GM12873 (cell line): ENCODE results near the gene PCYOX1L.

Experiments
- CTCF ChIP-seq: IDR thresholded peaks from 2 replicates; pipeline ENCODE4 v1.5.1; 2012; ENCODE audit warnings: low read depth, mild to moderate bottlenecking, moderate library complexity, low read length, control low read depth; ENCODE audit not compliant: insufficient read depth; ENCODE audit errors: missing control alignments

PCYOX1L gene

DNA sequence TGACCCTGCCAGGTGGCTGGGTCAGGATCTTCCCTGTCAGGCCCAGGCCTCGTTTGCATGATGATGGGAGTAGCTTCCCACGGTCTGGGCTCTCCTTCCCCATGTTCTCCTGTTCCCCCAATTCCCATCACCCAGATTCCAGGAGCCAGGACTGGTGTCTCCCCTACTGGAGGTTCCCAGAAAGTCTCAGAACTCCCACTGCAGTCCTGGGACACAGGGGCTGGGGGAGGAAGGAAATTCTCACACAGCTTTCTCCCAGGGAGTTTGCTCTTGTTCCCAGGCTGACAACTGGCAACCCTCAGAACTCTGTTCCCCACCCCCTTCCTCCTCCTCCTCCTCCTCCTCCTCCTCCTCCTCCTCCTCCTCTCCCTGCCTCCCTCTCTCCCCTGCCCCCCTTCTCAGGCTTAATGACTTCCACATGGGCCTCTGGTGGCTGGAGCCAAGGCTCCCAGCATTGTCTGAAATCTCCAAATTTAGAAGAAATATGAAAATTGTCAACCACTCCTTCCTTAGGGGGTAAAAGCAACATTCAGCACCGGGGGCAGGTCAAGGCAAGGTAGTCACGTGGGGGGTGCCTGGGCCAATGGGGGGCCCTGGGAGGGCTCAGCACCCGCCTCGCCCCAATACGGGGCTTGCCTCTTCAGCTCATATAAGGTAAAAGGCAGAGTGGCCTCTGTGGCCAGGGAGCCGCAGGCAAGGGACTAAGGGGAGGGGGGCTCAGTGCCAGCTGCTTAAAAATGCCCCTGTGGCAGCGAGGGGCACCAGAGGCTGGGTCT is 48.5 kb downstream of the PCYOX1L start:
- TF ChIP-seq CTCF, result no peak

DNA sequence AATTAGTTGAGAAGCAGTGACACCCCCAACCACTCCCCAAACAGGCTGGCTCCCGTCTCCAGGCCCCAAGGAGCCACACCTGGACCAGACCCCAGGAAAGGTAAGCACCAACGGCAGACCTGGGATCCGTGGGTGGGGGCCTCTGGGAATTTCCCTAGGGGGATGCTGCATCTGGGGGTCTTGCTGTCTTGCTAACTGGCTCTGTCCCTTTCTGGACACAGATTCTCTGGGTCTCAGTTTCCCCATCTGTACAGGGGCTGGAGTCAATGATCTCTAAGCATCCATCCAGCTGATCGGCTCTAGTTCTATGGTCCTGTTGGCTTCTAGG is 49.1 kb downstream of the PCYOX1L start:
- no peak for TF ChIP-seq CTCF

DNA sequence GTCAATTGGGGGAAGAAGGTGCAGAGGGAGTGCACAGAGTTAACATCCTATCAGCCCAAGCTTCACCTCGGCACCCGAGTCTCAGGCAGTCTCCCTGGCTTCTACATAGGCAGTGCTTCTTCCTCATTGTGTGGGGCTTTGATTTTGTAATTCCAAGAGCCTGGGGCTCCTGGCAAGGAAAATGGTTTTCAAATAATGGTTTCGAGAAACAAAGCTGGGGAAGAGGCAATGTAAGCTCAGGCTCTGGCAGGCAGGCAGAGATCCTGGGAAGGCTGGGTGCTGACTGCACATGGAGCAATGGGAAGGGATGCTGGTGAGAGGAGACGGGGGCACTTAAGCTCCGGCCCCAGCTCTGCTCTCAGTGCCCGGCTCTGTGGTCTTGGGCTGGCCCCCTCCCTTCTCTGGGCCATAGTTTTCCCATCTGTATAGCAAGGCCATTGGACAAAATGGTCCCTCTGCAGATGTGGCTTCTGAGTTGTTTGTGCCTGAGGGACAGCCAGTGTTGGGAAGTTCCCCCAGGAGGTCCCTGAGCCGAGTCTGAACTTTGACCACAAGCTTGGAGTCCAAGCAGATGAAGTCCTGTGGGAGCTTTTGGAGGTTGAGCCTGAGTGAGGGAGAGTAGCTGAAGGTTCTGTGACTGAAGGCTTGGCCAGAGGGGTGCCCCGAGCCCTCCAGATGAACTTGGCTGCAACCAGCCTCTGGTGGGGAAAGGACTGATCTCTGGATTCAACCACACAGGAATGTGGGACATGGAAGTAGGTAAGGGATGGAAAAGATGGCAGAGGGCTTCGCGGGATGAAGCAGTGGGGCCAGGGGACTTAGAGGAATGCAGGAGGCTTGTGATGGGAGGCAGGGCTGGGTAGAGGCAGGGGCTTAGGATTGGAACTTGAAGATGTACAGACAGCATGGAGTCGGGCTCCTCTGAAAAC is 49.7 kb downstream of the PCYOX1L start:
- no peak for TF ChIP-seq CTCF

GRCh38 chr5:149408252-149409099 is 50.6 kb downstream of the PCYOX1L start:
- TF ChIP-seq CTCF, result no peak

- no peak for TF ChIP-seq CTCF
These were observed 51.6 kb downstream of the PCYOX1L start for GRCh38 chr5:149409268-149409948.

- no peak for TF ChIP-seq CTCF
These were observed 52.2 kb downstream of the PCYOX1L start for GRCh38 chr5:149410071-149410470.
